SJCRH30 (cell line): ENCODE results near the gene FKBP2. TPM values are rescaled to one million over a fixed set of nuclear protein-coding genes. Genes with fewer than 3 reads are reported as not detected.

ENCODE experiments used
- DNase-seq, 2 experiments: peaks; one replicate each; pipeline ENCODE4 v3.0.0-alpha.2; 2015 to 2020
- H3K27ac ChIP-seq: fragments of 250-450 bp; sonication (Bioruptor Pico); 2 replicates; pipeline ENCODE4 v1.5.1; 2020; ENCODE audit warnings: mild to moderate bottlenecking, moderate library complexity
- H3K27me3 ChIP-seq: fragments of 250-450 bp; sonication (Bioruptor Pico); 2 replicates; pipeline ENCODE4 v1.5.1; 2020; ENCODE audit warnings: mild to moderate bottlenecking, moderate library complexity
- H3K36me3 ChIP-seq: fragments of 250-450 bp; sonication (Bioruptor Pico); 2 replicates; pipeline ENCODE4 v1.5.1; 2020; ENCODE audit warnings: mild to moderate bottlenecking, moderate library complexity
- H3K4me1 ChIP-seq: fragments of 250-450 bp; sonication (Bioruptor Pico); 2 replicates; pipeline ENCODE4 v1.5.1; 2020; ENCODE audit warnings: mild to moderate bottlenecking, moderate library complexity
- H3K4me3 ChIP-seq: fragments of 250-450 bp; sonication (Bioruptor Pico); 2 replicates; pipeline ENCODE4 v1.5.1; 2020; ENCODE audit warnings: mild to moderate bottlenecking, moderate library complexity
- H3K9me3 ChIP-seq: fragments of 250-450 bp; sonication (Bioruptor Pico); replicated peaks from 2 replicates; pipeline ENCODE4 v1.5.1; 2020; ENCODE audit warnings: mild to moderate bottlenecking, moderate library complexity
- total RNA-seq: library from RNA; depleted of rRNA; stranded (reverse); fragments of >200 nt; shearing (Covaris generic); gene quantifications from 2 replicates; pipeline ENCODE4 v1.2.3, GENCODE V29; 2014

Gene FKBP2
- total RNA-seq, 1 experiment from 2014 or later, result 53.5 TPM

DNA sequence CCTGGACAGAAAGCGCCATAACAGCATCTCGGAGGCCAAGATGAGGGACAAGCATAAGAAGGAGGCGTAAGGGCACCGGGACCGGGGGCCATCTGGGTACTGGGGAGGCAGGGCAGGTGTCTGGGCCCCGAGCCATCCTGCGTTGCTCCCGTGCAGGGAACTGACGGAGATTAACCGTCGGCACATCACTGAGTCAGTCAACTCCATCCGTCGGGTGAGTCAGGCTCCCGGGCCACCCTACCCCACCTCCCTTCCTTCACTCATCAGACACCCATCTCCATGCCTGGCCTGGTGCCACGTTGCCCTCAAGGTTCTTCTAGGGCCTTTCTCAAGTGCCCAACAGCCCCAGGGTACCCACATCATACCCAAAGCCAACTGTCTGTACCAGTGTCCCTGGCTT, 25.4 kb downstream of the FKBP2 start:
- Histone ChIP-seq H3K36me3 (peaks cover 14% of the 10 kb centered on the region), H3K4me1 (no peaks in the 10 kb centered on the region; the same call in 1 of the 2 replicates), H3K4me3 (no peak overlapping the region), H3K9me3 (no peaks in the 10 kb centered on the region), H3K27me3 (no peaks in the 10 kb centered on the region), H3K27ac (no peak overlapping the region)
- DNase-seq, result no peak

GRCh38 chr11:64267207-64267945, 26.5 kb downstream of the FKBP2 start:
- no peaks in the 10 kb centered on the region for H3K9me3 ChIP-seq
- H3K27ac ChIP-seq, result no peak overlapping the region
- H3K4me3 ChIP-seq, result no peak overlapping the region
- H3K4me1 ChIP-seq, result no peaks in the 10 kb centered on the region; the same call in 1 of the 2 replicates
- H3K36me3 ChIP-seq, result peaks cover 13% of the 10 kb centered on the region; the same call in 1 of the 2 replicates
- no peaks in the 10 kb centered on the region for H3K27me3 ChIP-seq
- no peak for DNase-seq

DNA sequence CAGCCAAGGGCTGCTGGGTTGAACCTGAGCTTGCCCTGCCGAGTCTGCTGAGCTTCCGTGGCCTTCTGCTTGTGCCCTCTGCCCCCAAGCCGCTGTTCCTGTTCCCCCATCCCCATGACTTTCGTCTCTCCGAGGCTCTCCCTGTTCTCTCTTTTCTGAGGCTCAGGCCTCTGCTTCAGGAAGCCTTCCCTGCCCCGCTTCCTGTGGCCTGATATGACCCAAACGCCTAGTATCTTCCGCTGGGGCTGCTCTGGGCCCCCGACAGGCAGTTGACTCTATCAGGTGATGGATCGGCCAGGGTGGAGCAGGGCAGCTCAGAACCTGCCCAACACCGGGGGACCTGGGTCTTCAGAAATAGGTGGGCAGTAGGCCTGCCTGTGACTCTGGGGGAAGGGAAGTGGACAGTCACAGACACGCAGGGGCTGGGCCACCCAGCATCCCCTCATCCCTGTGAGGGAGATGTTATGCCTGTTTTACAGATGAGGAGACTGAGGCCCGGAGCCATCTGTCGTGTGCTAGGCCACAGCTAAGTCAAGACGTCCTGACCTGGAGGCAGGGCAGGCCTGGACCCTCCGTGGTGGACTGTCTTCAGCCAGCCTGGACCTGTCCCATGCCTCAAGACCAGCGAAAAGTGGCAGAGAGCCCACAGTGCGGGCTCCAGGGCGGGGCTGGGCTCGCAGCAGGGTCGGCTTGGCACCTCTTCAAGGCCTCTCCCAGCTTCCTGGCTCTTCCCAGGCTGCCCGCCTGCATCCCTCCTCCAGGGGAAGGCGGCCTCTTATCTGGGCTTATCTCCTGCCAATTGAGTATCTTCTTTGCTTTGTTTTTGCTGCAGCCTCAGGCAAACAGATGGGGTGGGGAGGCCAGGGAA, 27.4 kb downstream of the FKBP2 start:
- no peaks in the 10 kb centered on the region for H3K9me3 ChIP-seq
- peak in 1 of 2 experiments; percentile 42 for DNase-seq
- H3K4me3 ChIP-seq, result peak overlapping the region; percentile 70
- peaks cover 13% of the 10 kb centered on the region; the same call in 1 of the 2 replicates for H3K36me3 ChIP-seq
- H3K27me3 ChIP-seq, result no peaks in the 10 kb centered on the region
- H3K4me1 ChIP-seq, result no peaks in the 10 kb centered on the region; the same call in 1 of the 2 replicates
- no peak overlapping the region for H3K27ac ChIP-seq

DNA sequence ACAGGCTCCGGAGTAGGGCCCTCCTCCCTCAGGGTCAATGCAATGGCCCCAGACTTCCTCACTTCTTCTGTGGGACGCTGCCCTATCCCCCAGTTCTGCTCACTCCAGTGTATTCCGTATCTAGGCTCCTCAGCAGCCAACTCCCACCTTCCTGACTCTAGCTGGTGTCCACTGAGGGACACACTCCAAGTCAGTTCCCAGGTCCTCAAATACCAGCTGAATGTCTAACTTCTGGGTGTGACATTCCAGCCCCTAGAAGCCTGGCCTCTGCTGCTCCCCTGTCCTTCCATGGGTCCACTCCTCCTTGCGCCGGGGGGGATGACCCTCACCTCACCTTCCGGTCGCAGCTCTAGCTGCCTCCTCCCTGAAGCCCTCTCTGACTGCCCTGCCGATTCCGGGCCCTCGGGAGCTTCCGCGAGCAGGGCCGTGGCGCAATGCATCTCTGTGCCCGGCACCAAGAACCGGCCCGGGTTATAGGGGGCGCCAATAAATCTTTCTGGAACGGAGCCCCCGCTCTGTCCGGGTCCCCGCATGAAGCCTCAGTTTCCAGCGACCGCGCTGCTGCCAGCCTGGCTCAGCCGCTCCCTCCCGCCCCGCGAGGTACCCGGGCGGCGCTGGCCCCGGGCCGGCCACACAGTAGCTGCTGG, 28.1 kb downstream of the FKBP2 start:
- Histone ChIP-seq H3K4me1 (no peaks in the 10 kb centered on the region; the same call in 1 of the 2 replicates), H3K36me3 (peaks cover 13% of the 10 kb centered on the region; the same call in 1 of the 2 replicates), H3K9me3 (no peaks in the 10 kb centered on the region), H3K27me3 (no peaks in the 10 kb centered on the region), H3K27ac (peak overlapping the region; percentile 84), H3K4me3 (peak overlapping the region; percentile 70)
- peak; percentile 38 to 46 for DNase-seq

GRCh38 chr11:64269540-64270220, 28.8 kb downstream of the FKBP2 start:
- Histone ChIP-seq H3K36me3 (peaks cover 10% of the 10 kb centered on the region; the same call in 1 of the 2 replicates), H3K27ac (peak overlapping the region; percentile 84), H3K9me3 (no peaks in the 10 kb centered on the region), H3K4me1 (no peaks in the 10 kb centered on the region; the same call in 1 of the 2 replicates), H3K4me3 (peak overlapping the region; percentile 70), H3K27me3 (no peaks in the 10 kb centered on the region)
- DNase-seq, result peak; percentile 98 to 99

DNA sequence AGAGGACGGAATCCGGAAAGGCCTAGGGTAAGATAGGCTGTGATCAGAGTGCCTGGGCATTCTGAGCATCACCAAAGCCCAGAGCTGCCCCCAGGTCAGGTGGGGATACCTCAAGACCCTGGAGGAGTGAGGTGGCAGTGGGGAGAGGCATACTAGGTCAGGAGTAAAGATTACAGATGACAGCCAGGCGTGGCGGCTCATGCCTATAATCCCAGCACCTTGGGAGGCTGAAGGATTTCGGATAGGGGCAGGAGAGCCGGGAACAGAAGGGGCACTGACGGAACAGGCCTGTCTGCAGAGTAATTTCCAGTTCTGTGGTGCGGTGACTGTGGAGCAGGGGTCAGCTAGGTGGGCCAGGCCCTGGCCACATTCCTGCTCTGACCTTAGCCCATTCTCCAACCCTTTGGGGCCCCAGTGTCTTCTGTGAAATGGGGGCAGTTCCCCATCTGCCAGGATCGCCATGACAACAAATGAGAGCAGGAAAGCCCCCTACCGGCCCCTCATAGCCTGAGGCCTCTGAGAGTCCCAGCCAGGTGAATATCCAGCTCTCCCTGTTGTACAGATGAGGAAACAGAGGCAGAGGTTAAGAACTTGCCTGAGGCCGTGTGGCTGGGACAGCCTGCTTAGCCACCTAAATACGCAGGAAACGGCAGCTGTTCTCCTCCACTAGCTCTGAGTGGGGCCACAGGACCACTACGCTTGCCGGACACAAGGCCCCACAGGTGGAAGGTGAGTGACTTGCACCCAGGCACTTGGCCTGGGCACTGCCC, 34.3 kb downstream of the FKBP2 start:
- Histone ChIP-seq H3K36me3 (peaks cover 2% of the 10 kb centered on the region; the same call in 1 of the 2 replicates), H3K4me3 (no peak overlapping the region), H3K27me3 (no peaks in the 10 kb centered on the region), H3K27ac (no peak overlapping the region), H3K9me3 (no peaks in the 10 kb centered on the region), H3K4me1 (no peaks in the 10 kb centered on the region)
- no peak for DNase-seq

DNA sequence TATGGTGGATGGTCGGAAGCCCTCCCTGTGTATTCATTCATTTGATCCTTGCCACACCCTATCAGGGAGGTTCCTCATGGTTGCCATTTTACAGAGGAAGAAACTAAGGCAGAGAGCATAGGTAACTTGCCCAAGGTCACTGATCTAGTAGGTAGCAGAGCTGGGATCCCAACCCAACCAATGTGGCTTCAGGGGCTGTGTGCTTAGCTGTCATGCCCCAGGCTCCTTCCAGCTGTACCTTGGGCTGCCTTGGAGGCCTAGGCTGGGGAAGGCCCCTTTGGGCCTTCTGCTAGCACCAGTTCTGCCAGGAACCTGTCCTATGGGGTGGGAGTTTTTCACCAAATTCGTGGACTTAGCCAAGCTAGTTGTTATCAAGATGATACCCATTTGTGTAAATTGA, 34.9 kb downstream of the FKBP2 start:
- no peaks in the 10 kb centered on the region for H3K4me1 ChIP-seq
- H3K9me3 ChIP-seq, result no peaks in the 10 kb centered on the region
- no peak for DNase-seq
- no peak overlapping the region for H3K4me3 ChIP-seq
- no peaks in the 10 kb centered on the region for H3K27me3 ChIP-seq
- no peak overlapping the region for H3K27ac ChIP-seq
- peaks cover 2% of the 10 kb centered on the region; the same call in 1 of the 2 replicates for H3K36me3 ChIP-seq

DNA sequence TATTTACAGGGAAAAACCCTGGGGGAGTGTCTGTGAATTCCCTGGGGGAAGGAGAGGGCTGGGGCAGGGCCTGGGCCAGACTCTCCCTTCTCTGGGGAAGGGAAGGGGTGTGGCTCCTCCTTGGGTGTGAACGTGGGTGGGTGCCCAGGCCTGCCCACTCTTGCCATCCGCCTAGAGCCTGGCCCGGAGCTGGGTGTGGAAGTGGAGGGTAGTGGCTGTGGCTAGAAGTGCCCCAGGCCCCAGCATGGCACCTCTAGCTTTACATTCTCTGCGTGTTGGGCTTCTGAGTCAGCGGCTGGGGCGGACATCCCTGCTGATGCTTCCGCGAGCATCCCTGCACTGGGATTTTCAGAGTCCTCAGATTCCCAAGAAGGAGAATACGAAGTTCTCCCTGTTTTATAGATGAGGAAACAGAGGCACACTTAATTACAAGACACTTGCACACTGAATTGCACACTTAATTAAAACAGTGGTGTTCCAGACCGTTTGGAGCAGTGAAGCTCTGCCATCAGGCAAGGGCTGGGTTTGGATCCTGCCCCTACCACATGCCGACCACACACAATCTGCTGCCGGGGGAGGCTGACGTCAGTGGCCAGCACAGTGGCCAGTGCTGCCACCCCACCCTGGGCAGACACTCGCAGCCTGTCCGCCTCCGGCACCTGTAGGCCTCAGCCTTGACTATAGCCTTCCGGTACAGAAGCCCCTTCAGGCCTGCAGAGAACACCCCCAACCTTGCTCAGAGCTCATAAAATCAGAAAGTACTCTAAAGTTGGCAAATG, 35.9 kb downstream of the FKBP2 start:
- no peak for DNase-seq
- H3K4me3 ChIP-seq, result no peak overlapping the region
- H3K27me3 ChIP-seq, result no peaks in the 10 kb centered on the region
- no peaks in the 10 kb centered on the region for H3K4me1 ChIP-seq
- no peaks in the 10 kb centered on the region for H3K9me3 ChIP-seq
- H3K27ac ChIP-seq, result no peak overlapping the region
- H3K36me3 ChIP-seq, result peaks cover 2% of the 10 kb centered on the region; the same call in 1 of the 2 replicates

- Histone ChIP-seq H3K9me3 (no peaks in the 10 kb centered on the region), H3K36me3 (peaks cover 2% of the 10 kb centered on the region; the same call in 1 of the 2 replicates), H3K27ac (no peak overlapping the region), H3K27me3 (no peaks in the 10 kb centered on the region), H3K4me1 (no peaks in the 10 kb centered on the region), H3K4me3 (no peak overlapping the region)
- DNase-seq, result no peak
Observed at GRCh38 chr11:64278576-64279190, 37.8 kb downstream of the FKBP2 start.

DNA sequence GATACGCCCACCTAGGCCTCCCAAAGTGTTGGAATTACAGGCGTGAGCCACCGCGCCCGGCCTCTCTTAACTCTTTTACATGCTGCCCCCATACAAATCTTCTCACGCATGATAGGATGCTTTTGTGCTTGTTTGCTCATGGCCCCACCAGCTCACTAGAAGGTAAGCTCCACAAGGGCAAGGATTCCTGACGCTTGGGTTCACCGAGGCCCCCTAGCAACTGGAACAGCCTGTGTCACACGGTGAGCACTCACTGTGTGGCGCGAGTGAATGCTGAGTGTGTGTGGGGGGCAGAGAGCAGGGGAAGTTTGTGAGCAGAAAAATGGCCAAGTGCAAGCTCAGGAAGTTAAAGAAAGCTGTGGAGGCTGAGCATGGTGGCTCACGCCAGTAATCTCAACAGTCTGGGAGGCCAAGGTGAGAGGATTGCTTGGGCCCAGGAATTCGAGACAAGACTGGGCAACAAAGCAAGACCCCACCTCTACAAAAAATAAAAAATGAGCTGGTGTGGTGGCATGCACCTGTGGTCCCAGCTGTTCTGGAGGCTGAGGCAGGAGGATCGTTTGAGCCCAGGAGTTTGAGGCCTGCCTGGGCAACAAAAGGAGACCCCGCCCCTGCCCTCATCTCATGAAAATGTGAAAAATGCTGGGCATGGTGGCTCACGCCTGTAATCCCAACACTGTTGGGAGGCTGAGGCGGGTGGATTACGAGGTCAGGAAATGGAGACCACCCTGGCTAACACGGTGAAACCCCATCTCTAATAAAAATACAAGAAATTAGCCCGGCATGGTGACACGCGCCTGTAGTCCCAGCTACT, 41.3 kb downstream of the FKBP2 start:
- Histone ChIP-seq H3K9me3 (no peaks in the 10 kb centered on the region), H3K36me3 (peaks cover 2% of the 10 kb centered on the region; the same call in 1 of the 2 replicates), H3K27me3 (no peaks in the 10 kb centered on the region), H3K27ac (no peak overlapping the region), H3K4me1 (no peaks in the 10 kb centered on the region), H3K4me3 (no peak overlapping the region)
- DNase-seq, result no peak

DNA sequence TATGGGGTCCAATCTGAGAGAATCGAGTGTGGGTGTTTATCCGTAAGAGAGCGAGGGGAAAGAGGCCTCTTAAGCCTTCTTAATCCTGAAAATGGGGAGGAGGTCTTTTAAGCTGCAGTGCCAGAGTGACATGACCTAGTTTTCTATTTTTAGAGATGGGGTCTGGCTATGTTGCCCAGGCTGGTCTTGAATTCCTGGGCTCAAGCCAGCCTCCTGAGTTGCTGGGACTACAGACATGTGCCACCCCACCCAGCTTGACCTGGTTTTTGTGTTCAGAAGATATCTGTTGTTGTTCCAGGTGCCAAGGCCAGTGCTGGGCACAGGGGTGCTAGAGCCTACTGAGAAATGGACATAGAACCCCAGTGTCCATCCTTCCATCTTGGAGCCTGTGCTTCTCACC, 42.2 kb downstream of the FKBP2 start:
- no peak overlapping the region for H3K4me3 ChIP-seq

More for the DNA sequence above, 42.2 kb downstream of the FKBP2 start:
- H3K27ac ChIP-seq, result no peak overlapping the region
- no peaks in the 10 kb centered on the region for H3K36me3 ChIP-seq
- H3K27me3 ChIP-seq, result no peaks in the 10 kb centered on the region
- H3K9me3 ChIP-seq, result no peaks in the 10 kb centered on the region
- no peak for DNase-seq
- no peaks in the 10 kb centered on the region for H3K4me1 ChIP-seq
